GM11168 (cell line): ENCODE results near the gene FBXO22.

Source experiments
- in situ Hi-C: fragments of 300-500 bp; cut with MboI; formaldehyde crosslinking; loops from one replicate; pipeline ENCODE4 v1.12.0; 2022; ENCODE audit warnings: low sequenced_read_pairs; ENCODE audit not compliant: unreplicated experiment

The FBXO22 gene

DNA sequence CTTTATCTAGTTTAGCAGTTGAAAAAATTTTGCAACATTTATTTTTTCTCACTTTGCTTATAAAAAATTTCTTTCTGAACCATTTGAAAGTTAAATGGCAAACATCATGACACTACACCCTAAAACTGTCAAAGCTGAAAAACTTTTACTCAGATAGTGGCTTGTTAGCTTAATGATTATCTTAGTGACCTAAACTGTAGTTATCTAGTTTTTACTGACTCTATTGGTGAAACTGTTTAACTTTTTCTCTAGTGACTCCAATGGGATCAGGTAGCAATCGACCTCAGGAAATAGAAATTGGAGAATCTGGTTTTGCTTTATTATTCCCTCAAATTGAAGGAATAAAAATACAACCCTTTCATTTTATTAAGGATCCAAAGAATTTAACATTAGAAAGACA is 13.3 kb downstream of the FBXO22 start:
- in situ Hi-C loops: no loop called here

DNA sequence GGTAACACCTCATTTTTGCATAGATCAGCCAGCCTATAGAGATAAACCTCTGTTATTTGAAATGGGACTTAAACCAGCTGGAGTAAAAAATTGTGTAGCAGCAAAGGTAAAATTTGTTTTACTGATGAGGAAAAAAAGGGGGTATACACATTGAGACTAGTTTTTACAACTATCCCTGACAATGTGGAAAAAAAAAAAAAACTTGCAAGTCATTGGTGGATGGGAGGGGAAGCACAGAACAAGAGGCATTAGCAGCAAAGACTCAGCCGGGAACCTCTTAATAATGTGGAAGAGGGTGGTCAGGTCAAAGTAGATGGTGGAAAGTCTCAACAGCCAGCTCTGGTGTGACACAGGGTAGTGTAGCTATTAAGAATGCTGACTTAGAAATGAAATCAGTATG is 14.5 kb downstream of the FBXO22 start:
- in situ Hi-C loops: no loop called here

DNA sequence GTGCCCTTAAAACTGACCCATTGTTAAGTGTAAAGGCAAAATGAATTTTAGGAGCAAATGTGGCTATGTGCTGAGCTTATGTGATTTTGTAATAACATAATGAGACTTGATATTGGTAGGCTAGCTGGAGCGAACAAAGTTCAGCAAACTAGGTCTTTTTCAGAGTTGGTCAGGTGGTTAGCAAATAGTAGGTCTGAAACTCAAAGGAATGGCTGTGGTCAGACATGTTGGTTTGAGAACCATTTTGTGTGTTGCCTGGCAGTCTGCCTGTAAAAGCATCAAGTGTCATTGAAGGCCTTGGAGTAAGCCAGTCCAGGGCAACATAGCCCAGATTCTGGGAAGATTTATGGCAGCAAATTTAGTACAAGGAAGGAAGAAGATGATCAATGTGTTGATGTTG is 16.4 kb downstream of the FBXO22 start:
- in situ Hi-C loops: no loop called here

DNA sequence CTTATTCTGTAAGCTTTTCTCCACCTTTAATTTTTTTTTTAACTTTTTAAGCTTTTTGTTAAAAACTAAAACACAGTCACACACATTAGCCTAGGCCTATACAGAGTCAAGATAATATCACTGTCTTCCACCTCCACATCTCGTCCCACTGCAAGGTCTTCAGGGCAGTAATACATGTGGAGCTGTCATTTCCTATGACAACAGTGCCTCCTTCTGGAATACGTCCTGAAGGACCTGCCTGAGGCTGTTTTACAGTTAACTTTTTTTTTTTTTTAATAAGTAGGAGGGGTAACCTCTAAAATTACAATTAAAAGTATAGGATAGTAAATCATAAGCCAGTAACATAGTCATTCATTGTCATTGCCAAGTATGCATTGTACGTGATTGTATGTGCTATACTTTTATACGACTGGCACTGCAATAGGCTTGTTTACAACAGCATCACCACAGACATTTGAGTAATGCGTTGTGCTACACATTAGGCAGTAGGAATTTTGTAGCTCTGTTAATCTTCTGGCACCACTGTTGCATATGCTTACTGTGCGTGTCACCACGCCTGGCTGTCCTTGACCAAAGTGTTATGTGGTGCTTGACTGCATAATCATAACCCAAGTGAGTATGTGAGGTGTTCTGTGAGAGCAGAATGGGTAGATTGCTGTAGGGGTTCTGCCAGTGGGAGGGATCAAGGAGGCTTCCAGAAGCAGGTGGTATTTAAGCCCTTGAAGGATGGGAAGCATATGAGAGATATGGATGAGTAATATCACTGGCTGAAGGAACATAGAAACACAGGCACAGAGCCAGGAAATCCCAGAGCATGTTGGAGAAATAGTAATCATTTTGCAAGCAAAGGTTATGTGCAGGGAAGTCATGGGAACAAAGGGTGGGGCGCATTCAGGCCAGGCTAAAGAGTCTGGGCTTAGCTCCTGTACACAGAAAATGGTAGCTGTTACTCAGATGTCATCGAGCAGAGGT is 18.3 kb downstream of the FBXO22 start:
- in situ Hi-C loops: no loop called here

DNA sequence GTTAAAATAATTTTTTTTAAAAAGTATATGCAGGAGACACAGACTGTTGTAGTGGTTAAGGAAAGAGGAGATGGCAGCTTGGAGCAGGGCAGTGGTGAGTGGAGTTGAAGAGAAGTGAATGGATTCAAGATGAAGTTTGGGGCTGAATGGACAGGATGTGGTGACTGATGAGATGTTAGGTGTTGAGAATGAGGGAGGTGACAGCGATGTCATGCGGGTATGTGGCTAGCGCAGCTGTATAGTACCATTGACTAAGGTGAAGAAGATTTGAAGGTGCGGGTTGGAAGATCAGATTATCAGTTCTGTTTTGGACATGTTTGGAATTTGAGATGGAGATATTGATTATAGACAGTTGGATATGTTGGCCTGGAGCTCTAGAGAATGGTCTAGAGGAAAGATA is 20.1 kb downstream of the FBXO22 start:
- in situ Hi-C loops: no loop called here

DNA sequence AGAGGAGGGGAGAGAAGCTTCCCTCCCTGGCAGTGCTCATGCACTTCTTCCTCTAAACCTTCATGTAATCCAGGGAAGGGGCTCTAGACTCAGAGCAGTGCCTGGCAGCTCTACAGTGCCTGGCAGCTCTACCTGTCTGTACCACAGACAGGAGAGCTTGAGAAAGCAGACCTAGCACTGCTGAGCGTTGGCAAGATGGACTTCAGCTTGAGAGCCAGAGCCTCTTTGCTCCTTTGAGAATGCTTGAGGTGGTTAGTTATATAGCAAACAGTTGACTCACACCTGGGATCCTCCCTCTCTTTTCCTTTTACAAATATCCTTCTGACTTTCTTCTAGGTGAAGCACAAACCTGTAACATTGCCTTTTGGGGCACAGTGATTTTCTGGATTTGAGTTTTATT is 20.9 kb downstream of the FBXO22 start:
- in situ Hi-C loops: no loop called here

DNA sequence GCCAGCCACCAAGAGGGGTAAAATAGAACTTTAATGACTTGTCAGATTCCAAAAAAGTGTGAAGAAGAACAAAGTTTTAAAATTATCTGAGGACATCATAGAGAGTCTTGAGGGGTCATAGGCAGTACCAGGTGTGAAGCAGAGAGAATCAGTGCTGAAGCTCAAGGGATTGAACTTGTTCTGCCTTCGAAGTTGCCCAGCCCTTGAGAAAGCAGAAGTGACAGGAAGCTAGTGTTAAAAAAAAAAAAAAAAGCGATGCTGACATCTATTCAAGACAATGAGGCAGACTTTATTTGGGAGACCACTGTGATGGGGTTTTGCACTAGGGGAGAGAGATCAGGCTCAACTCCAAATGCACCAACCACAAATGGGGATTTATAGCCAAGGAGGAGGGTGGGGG is 21.8 kb downstream of the FBXO22 start:
- in situ Hi-C loops: no loop called here

DNA sequence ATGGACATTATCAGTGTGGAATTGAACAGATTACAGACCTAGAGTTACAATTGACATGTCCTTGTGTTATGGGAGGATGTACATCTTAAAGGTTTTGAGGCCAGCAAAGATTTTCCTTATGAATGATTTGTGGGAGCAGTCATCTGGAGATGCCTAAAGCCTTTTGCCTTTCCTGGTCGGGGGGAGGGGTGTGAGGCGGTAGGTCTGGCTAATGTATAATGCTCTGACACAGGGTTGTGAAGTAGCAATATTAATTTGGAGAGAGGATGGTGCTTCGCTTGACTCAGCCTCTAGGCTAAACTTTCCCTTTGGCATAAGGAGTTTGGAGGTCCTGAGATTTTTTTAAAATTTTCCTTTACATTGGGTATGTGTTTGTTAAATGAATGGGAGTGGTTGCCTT is 23.3 kb downstream of the FBXO22 start:
- in situ Hi-C loops: no loop called here

DNA sequence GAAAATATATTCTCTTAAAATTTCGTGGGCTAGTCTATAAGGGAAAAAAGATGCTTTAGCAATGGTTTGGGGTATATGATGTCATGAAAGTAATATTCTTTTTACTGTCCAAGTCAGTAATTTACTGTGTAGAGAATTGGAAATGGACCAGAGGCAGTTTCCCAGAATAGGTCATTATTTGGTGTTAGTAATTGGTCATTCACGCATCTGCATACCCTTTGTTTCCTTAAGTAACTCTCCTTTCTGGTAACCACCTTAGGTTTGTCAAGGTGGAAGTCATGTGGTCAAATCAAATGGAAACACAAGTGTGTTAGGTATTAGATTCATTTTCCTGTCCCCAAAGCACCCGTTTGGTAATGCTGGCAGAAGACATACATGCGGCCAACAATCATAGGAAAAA is 23.9 kb downstream of the FBXO22 start:
- in situ Hi-C loops: no loop called here

DNA sequence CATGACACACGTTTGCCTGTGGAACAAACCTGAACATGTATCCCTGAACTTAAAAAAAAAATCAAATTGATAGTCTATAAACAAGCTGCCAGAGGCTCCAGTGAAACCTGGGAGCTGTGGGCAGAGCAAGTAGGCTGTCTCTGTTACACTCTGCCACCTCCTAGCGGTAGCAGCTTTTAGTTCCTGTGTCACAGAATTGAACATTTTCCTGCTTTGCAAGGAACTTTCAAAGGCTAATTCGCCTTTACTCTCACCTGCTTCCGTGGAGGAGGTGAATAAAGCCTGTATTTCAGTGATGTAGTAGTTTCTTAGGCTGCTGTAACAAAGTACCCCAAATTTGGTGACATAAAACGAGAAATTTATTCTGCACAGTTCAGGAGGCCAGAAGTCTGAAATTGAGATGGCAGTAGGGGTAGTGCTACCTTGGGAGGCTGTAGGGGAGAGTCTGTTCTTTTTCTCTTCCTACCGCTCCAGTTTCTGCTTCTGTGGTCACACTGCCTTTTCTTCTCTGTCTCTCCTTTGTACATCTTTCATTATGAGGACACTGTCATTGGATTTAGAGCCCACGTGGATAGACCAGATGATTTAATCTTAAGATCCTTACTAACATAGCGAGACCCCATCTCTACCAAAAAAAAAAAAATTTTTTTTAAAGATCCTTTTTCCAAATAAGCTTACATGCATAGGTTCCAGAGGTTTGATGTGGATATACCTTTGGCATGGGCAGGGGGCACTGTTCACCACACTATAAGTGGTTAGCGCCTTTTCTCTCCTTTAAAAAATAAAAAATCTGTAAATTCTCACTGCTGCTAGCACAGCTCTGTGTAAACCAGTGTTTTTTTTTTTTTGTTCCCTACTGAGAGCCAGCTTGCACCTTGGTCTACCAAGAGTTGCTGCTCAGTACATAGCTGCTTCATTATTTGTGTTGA is 25.3 kb downstream of the FBXO22 start:
- in situ Hi-C loops: no loop called here

DNA sequence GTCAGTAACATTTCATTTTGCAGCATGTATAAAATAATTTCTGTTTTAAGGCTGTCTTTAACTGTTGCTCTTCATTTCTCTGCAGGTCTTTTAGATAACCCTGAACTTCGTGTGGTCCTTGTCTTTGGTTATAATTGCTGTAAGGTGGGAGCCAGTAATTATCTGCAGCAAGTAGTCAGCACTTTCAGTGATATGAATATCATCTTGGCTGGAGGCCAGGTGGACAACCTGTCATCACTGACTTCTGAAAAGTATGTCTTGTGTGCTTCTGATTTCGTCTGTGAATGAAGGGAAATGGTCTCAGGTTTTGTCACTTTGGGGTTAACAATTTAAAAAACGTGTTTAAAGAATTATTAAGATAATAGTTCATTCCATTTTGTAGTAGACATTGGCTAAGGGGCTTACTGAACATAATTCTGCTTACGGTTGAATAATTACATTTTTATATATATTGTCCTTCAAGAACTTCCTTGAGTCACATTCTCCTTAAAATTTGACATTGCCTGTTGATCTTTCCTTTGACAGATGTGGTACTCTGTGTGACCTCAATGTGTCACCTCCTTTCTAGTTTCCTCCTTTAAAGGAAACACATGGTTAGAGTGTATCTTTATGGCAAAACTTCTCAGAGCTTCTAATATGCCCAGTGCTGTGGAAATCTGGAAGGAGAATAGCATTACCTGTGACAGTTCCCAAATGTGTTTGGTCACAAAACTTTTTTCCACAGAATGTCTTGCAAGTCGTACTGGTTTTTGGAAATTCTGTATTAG is 26.3 kb downstream of the FBXO22 start:
- in situ Hi-C loops: no loop called here

DNA sequence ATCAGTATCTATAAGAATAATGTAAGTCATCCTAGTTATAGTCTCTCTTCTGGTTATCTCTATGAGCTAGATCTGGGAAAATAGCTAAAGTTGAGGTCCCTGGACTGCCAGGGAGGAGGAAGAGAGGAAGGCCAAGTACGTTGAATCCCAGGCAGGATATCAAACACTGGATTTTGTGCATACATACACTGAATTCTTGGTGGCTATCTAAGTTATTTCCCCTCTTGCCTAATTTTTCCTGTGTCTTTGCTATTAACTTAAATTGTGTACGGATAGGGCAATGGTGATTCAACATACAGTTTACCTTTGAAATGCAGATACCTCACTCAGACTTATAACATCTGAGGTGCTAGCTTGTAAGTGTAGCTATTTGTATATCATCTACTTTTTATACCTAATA is 27.2 kb downstream of the FBXO22 start:
- in situ Hi-C loops: no loop called here

DNA sequence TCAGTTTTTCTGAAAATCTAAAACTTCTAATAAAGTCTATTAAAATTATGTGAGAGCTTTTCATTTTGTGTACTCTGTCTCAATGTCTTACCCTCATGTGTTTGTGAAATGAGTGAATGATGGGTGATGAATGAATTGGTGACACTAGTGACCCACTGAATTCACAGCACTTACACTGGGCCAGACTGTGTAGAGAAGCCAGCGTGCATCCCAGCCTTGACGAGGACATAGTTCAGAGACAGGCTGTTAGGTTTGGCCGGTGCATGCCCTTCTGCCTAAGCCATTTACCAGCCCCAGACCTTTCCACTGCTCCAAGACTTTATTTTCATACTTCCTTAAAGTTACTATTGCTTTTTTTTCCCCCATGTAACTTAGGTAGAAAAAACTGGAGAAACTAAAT is 38.8 kb downstream of the FBXO22 start:
- in situ Hi-C loops: no loop called here

DNA sequence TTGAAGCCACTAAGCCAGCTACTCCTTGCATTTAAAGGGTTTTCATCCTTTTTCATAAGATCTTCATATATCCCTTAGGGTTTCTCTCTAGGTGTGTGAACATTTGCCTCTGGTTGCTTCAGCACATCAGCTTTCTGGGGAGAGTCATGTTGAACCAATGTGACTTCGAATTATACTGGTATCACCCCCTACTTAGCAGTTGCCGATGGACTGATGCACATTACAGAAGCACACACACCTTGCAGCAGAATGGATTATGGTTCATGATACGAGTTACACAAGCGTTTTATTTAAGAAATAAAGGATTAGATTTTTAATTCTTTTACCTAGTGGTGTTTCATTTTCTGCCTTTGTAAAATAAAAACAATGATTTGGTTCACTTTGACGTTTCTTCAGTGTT is 39.6 kb downstream of the FBXO22 start:
- in situ Hi-C loops: no loop called here

DNA sequence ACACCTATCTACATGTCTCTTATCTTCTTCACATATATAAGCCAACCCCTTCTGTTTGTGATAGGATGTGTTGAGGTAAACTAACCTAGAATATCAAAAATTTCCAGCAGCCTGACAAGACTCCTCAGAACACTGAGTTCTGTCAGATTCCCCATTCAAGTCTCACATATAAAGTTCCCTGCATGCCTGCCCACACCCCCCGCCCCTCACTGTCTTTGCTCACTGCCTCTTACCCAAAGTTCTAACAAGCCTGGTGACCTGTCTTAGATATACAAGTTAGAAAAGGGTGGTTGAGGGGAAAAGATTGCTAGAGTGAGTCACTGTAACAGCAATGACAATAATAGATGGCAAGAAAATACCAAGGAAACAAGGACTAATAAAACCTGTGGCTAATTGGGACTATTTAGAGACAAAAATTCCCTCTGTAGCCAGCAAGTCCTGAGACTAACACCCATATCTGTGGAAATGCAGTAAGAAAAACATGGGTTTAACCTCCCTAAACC is 40.1 kb downstream of the FBXO22 start:
- in situ Hi-C loops: no loop called here

DNA sequence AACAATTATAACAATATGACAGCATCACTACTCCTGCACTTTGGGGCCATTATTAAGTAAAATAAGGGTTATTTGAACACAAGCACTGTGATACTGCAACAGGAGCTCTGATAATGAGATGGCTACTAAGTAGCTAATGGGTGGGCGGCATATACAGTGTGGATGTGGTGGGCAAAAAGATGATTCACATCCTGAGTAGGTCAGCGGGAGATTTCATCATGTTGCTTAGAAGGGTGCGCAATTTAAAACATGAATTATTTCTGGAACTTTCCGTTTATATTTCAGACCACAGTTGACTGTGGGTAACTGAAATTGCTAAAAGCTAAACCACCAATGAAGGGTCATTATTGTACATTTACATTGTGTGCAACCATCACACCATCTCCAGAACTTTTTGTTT is 42.3 kb downstream of the FBXO22 start:
- in situ Hi-C loops: no loop called here

DNA sequence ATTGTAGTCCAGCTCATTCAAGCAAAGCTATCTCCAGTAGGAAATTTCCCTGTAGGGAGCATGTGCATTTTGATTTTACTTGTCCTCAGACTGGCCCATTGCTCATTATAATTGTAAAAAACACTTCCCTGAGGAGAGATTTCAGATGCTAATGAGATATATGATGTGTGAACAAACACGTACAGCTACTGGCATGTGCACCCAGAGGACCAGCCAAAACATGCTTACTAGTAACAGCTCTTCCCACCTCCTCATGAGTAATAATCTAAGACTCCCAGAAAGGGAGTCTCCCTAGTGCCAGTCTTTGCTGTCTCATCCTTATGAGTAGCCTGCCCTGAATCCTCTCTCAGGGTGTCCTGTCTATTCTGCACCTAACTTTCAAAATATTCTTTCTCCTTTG is 43.4 kb downstream of the FBXO22 start:
- in situ Hi-C loops: no loop called here

DNA sequence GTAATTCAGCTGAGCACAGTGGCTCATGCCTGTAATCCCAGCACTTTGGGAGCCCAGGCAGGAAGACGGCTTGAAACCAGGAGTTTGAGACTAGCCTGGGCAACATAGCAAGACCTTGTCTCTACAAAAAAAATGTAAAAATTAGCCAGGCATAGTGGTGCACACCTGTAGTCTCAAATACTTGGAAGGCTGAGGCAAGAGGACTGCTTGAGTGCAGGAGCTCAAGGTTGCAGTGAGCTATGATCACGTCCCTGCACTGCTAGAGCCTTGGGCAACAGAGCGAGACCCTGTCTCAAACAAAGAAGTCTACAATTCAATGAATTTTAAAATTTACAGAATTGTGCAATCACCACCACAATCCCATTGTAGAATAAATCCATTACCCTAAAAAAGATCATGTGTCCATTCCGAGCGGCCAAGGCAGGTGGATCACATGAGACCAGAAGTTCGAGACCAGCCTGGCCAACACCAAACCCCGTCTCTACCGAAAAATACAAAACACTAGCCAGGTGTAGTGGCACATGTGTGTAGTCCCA is 45.2 kb downstream of the FBXO22 start:
- in situ Hi-C loops: no loop called here

DNA sequence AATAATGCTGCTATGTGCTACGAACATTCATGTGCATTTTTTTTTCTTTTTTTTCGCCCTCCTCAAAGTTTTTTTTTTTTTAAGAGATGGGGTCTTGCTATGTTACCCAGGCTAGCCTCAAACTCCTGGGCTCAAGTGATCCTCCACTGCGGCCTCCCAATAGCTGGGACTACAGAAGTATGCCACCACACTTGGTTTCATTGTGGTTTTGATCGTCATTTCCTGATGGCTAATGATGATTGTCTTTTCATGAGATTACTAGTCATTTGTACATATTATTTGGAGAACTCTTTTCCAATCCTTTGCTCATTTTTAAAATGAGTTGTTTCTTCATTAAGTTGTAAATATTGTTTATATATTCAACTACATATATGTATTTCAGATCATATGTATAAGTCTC is 48.8 kb downstream of the FBXO22 start:
- in situ Hi-C loops: no loop called here

DNA sequence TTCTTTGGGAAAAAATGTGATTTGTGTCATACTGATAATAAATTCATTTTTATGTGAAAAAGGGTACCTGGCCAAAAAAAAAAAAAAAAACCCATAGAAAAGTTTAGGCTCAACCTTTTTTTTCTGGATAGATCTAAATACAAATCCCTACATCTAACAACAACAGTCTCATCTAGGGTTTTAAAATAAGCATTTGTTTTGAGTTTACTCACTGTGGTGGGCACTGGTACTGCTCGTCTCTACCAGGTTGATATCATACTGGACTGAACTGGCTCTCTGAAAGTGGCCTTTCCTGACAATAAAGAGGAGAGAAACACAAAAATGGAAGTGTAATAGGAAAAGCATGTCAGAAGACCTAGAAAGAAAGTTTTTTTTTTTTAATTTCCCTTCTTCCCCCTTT is 52.0 kb downstream of the FBXO22 start:
- in situ Hi-C loops: no loop called here
